ENCODE data around the gene ASCC1.
A peak's percentile ranks its signal among the peaks of the same experiment; 100 is the strongest.
"Not testable (repeated sequence)": the region's sequence is repeated elsewhere in the genome, so short reads cannot be mapped to it uniquely, and the experiment has no call there.

Gene ASCC1

GRCh38 chr10:72227826-72228225, 11.8 kb upstream of the ASCC1 start:
- TF ChIP-seq CTCF (IDR thresholded peaks at IDR 0.05; ENCODE audit: insufficient read depth, low read length, poor library complexity, severe bottlenecking): no peak
- peaks cover 12% of the 10 kb centered on the region for H3K36me3 ChIP-seq (ENCODE audit: control insufficient read depth, insufficient read depth, low read length)
- no peak overlapping the region for H3K4me3 ChIP-seq (replicated peaks; ENCODE audit: low read depth, low read length)
- H3K27me3 ChIP-seq (replicated peaks; ENCODE audit: control insufficient read depth, insufficient read depth, low read length): no peaks in the 10 kb centered on the region
- DNase-seq (ENCODE audit: extremely low read depth, insufficient read length): no peak

- DNase-seq (ENCODE audit: extremely low read depth, insufficient read length): no peak
- Histone ChIP-seq H3K27me3 (replicated peaks; ENCODE audit: control insufficient read depth, insufficient read depth, low read length) (no peaks in the 10 kb centered on the region), H3K4me3 (replicated peaks; ENCODE audit: low read depth, low read length) (no peak overlapping the region), H3K36me3 (ENCODE audit: control insufficient read depth, insufficient read depth, low read length) (peaks cover 11% of the 10 kb centered on the region)
- TF ChIP-seq CTCF (IDR thresholded peaks at IDR 0.05; ENCODE audit: insufficient read depth, low read length, poor library complexity, severe bottlenecking): no peak
Measured at GRCh38 chr10:72226418-72227027, 10.4 kb upstream of the ASCC1 start.

DNA sequence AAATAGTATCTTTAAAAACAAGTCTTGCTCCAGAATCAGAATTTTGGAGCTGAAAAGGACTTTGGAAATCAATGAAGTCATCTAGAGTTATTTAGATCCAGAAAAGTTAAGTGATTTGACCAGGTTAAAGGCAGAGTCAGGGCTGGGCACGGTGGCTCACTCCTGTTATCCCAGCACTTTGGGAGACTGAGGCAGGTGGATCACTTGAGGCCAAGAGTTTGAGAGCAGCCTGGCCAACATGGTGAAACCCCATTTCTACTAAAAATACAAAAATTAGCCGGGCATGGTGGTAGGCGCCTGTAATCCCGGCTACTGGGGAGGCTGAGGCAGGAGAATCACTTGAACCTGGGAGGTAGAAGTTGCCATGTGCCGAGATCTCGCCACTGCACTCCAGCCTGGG, 8.1 kb upstream of the ASCC1 start:
- DNase-seq (ENCODE audit: extremely low read depth, insufficient read length); H3K4me3 ChIP-seq (replicated peaks; ENCODE audit: low read depth, low read length); H3K36me3 ChIP-seq (ENCODE audit: control insufficient read depth, insufficient read depth, low read length); H3K27me3 ChIP-seq (replicated peaks; ENCODE audit: control insufficient read depth, insufficient read depth, low read length): not testable (repeated sequence)

- no peak for TF ChIP-seq CTCF (IDR thresholded peaks at IDR 0.05; ENCODE audit: insufficient read depth, low read length, poor library complexity, severe bottlenecking)
- Histone ChIP-seq H3K36me3 (ENCODE audit: control insufficient read depth, insufficient read depth, low read length) (peaks cover 8% of the 10 kb centered on the region), H3K27me3 (replicated peaks; ENCODE audit: control insufficient read depth, insufficient read depth, low read length) (no peaks in the 10 kb centered on the region), H3K4me3 (replicated peaks; ENCODE audit: low read depth, low read length) (no peak overlapping the region)
- peak; percentile 29 for DNase-seq (ENCODE audit: extremely low read depth, insufficient read length)
Measured at GRCh38 chr10:72223743-72224101, 7.6 kb upstream of the ASCC1 start.

- no peak for TF ChIP-seq CTCF (IDR thresholded peaks at IDR 0.05; ENCODE audit: insufficient read depth, low read length, poor library complexity, severe bottlenecking)
- no peak overlapping the region for H3K4me3 ChIP-seq (replicated peaks; ENCODE audit: low read depth, low read length)
Measured at GRCh38 chr10:72221278-72221677, 5.2 kb upstream of the ASCC1 start.

DNA sequence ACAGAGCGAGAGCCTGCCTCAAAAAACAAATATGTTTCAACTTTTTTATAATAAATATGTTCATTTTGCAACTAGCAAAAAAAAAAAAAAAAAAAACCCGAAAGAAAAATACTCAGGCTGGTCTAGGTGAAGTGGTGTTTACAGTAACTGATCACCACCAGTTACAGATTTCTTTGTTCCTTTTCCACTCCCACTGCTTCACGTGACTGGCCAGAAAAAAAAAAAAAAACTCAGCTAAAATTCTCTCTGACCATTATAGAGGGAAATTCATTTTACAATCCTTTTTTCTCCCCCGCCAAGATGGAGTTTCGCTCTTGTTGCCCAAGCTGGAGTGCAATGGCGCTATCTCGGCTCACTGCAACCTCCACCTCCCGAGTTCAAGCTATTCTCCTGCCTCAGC, 4.6 kb upstream of the ASCC1 start:
- Histone ChIP-seq H3K4me3 (replicated peaks; ENCODE audit: low read depth, low read length) (no peak overlapping the region), H3K27me3 (replicated peaks; ENCODE audit: control insufficient read depth, insufficient read depth, low read length) (no peaks in the 10 kb centered on the region), H3K36me3 (ENCODE audit: control insufficient read depth, insufficient read depth, low read length) (peaks cover 8% of the 10 kb centered on the region)
- no peak for DNase-seq (ENCODE audit: extremely low read depth, insufficient read length)
- no peak for TF ChIP-seq CTCF (IDR thresholded peaks at IDR 0.05; ENCODE audit: insufficient read depth, low read length, poor library complexity, severe bottlenecking)

More at GRCh38 chr10:72221278-72221677, 5.2 kb upstream of the ASCC1 start:
- Histone ChIP-seq H3K36me3 (ENCODE audit: control insufficient read depth, insufficient read depth, low read length) (peaks cover 8% of the 10 kb centered on the region), H3K27me3 (replicated peaks; ENCODE audit: control insufficient read depth, insufficient read depth, low read length) (no peaks in the 10 kb centered on the region)
- DNase-seq (ENCODE audit: extremely low read depth, insufficient read length): no peak
